Measurements from ENCODE around the gene TICRR. TPM values are rescaled to one million over a fixed set of nuclear protein-coding genes. Genes with fewer than 3 reads are reported as not detected.
A peak's percentile ranks its signal among the peaks of the same experiment; 100 is the strongest.
"Not testable (repeated sequence)": the region's sequence is repeated elsewhere in the genome, so short reads cannot be mapped to it uniquely, and the experiment has no call there.

Gene TICRR
- total RNA-seq, 4 donors from 2014 or later, result 0.76 to 1.5 (median 0.99) TPM

DNA sequence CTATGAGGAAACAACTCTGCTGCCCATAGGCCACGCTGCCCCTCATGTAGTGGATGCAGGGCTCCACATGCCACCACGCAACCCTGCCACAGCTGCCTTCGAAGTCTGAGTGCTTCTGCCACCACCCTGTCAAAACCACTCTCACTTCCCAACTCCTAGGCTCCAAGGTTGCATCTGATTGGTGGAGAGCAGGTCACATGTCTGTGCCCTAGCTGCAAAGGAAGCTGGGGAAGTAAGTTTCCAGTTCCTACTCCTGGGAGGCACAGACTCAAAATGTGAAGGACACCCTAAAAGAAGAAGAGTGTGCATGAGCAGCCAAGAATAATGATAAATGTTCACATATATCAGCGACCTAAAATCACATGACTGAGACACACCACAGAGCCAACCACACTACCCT lies 31.9 kb upstream of the TICRR start:
- TF ChIP-seq EP300 (IDR thresholded peaks at IDR 0.05) (no peak), POLR2AphosphoS5 (IDR thresholded peaks at IDR 0.05) (no peak), POLR2A (IDR thresholded peaks at IDR 0.05) (no peak)
- TF ChIP-seq, protein P1, sequence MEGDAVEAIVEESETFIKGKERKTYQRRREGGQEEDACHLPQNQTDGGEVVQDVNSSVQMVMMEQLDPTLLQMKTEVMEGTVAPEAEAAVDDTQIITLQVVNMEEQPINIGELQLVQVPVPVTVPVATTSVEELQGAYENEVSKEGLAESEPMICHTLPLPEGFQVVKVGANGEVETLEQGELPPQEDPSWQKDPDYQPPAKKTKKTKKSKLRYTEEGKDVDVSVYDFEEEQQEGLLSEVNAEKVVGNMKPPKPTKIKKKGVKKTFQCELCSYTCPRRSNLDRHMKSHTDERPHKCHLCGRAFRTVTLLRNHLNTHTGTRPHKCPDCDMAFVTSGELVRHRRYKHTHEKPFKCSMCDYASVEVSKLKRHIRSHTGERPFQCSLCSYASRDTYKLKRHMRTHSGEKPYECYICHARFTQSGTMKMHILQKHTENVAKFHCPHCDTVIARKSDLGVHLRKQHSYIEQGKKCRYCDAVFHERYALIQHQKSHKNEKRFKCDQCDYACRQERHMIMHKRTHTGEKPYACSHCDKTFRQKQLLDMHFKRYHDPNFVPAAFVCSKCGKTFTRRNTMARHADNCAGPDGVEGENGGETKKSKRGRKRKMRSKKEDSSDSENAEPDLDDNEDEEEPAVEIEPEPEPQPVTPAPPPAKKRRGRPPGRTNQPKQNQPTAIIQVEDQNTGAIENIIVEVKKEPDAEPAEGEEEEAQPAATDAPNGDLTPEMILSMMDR (IDR thresholded peaks at IDR 0.05), result no peak
- Histone ChIP-seq H3K36me3 (no peaks in the 10 kb centered on the region), H3K27ac (no peak overlapping the region), H3K4me1 (no peaks in the 10 kb centered on the region), H3K4me3 (no peak overlapping the region), H3K9me3 (no peaks in the 10 kb centered on the region), H3K27me3 (peaks cover 21% of the 10 kb centered on the region)
- peak in 1 of 2 donors; percentile 38 for DNase-seq (ENCODE audit: low spot score in 2 of 2)
- WGBS, result 82% methylated on average over 4 of the region's 4 CpGs

DNA sequence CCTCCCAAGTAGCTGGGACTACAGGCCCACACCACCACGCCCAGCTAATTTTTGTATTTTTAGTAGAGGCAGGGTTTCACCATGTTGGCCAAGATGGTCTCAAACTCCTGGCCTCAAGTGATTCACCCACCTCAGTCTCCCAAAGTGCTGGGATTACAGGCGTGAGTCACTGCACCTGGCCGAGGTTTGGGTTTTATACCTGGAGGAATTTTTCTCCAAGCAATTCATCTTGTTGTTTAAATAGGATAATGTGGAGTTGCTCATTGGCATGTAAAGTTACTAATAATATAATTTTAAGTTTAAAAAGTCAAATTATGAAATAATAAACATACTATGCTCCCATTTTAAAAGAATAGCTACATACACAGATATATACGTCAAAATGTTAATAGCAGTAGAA lies 26.1 kb upstream of the TICRR start:
- H3K36me3 ChIP-seq; DNase-seq (ENCODE audit: low spot score in 2 of 2); H3K4me1 ChIP-seq; H3K4me3 ChIP-seq; H3K27ac ChIP-seq; H3K9me3 ChIP-seq: not testable (repeated sequence)
- H3K27me3 ChIP-seq, result peaks cover 17% of the 10 kb centered on the region
- WGBS, result 78% methylated on average over 4 of the region's 4 CpGs

DNA sequence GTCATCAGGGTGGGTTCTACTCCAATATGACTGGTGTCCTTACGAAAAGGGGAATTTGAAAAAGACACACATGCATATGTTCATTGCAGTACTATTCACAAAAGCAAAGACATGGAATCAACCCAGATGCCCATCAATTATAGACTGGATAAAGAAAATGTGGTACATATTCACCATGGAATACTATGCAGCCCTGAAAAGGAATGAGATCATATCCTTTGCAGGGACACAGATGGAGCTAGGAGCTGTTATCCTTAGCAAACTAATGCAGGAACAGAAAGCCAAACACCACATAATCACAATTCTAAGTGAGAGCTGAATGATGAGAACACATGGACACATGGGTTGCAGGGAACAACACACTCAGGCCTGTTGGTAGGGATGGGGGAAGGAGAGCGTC lies 24.8 kb upstream of the TICRR start:
- H3K9me3 ChIP-seq, result no peaks in the 10 kb centered on the region
- no peaks in the 10 kb centered on the region for H3K4me1 ChIP-seq
- no peaks in the 10 kb centered on the region for H3K36me3 ChIP-seq
- 41% methylated on average over 2 of the region's 2 CpGs for WGBS
- H3K27ac ChIP-seq, result no peak overlapping the region
- H3K4me3 ChIP-seq, result no peak overlapping the region
- no peak for DNase-seq (ENCODE audit: low spot score in 2 of 2)
- TF ChIP-seq, protein P1 (IDR thresholded peaks at IDR 0.05), result no peak
- TF ChIP-seq POLR2AphosphoS5 (IDR thresholded peaks at IDR 0.05) (no peak), EP300 (IDR thresholded peaks at IDR 0.05) (no peak), POLR2A (IDR thresholded peaks at IDR 0.05) (no peak)
- H3K27me3 ChIP-seq, result peaks cover 17% of the 10 kb centered on the region

DNA sequence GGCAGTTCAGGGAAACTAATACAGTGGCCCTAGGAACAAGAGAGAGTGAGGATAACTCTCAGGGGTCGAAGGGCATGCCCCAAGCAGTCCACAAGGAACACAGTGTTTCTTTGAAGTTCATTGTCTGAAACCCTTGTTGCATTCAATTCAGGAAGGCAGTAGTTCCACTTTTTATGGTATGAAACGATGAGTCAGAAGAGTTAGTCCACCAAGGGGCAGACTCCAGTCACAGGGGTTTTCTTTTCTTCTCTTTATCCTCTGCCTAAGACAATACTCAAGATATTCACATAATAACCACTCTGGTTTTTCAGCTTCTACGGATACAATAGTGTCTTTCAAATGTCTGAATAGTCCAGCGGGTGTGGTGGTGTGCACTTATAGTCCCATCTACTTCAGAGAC lies 23.7 kb upstream of the TICRR start:
- Histone ChIP-seq H3K4me3 (no peak overlapping the region), H3K4me1 (no peaks in the 10 kb centered on the region)
- no peak for TF ChIP-seq EP300 (IDR thresholded peaks at IDR 0.05)
- TF ChIP-seq, protein P1 (IDR thresholded peaks at IDR 0.05), result no peak
- TF ChIP-seq POLR2AphosphoS5 (IDR thresholded peaks at IDR 0.05), result no peak
- no peak for TF ChIP-seq POLR2A (IDR thresholded peaks at IDR 0.05)

DNA sequence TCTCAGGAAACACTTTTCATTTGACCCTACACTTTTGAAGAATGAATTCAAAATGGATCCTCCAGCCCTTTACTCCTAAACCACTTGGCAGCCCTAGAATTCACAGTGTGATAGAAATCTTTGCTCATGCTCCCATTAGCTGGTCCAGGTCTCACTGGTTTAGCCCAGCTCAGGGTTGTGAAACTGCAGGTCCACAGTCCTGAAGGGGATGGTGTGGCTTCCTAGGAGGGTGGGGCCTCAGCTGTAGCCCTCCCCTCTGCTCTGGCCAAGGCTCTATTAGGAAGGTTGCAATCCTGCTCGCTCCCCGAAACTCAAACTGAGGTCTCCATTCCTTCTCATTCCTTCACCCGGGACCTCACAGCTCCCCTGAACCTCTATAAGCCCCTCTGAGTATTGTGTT lies 21.6 kb upstream of the TICRR start:
- H3K9me3 ChIP-seq, result no peaks in the 10 kb centered on the region
- DNase-seq (ENCODE audit: low spot score in 2 of 2), result no peak
- TF ChIP-seq POLR2AphosphoS5 (IDR thresholded peaks at IDR 0.05), result no peak
- TF ChIP-seq, protein P1 (IDR thresholded peaks at IDR 0.05), result no peak
- TF ChIP-seq EP300 (IDR thresholded peaks at IDR 0.05), result no peak
- peaks cover 3% of the 10 kb centered on the region for H3K27me3 ChIP-seq
- H3K4me1 ChIP-seq, result no peaks in the 10 kb centered on the region
- H3K36me3 ChIP-seq, result no peaks in the 10 kb centered on the region
- no peak overlapping the region for H3K4me3 ChIP-seq
- WGBS, result 92% methylated on average over 3 of the region's 3 CpGs
- H3K27ac ChIP-seq, result no peak overlapping the region

More for the DNA sequence above, 23.7 kb upstream of the TICRR start:
- Histone ChIP-seq H3K36me3 (no peaks in the 10 kb centered on the region), H3K27ac (no peak overlapping the region), H3K9me3 (no peaks in the 10 kb centered on the region), H3K27me3 (peaks cover 10% of the 10 kb centered on the region)
- WGBS, result 72% methylated on average over 4 of the region's 4 CpGs
- DNase-seq (ENCODE audit: low spot score in 2 of 2), result no peak

DNA sequence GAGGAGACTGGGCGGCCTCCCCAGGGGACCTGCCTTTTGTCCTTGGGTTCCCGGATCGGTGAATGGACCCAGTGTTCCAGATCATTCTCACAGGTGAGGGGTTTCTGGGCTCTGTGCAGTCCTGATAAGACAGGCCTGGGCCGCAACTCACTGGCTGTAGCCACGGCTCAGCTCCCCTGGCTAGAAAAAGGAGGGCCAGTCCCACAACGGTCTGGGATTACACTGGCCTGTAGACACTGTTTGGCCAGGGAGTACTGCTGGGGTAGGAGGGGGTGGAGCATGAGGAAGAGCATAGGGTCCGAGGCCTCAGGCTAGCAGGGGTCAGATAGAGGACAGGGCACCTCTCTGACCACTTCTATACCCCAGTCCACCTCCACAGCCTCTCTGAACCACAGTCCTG lies 21.0 kb upstream of the TICRR start:
- DNase-seq (ENCODE audit: low spot score in 2 of 2), result no peak
- no peak for TF ChIP-seq POLR2AphosphoS5 (IDR thresholded peaks at IDR 0.05)
- TF ChIP-seq, protein P1 (IDR thresholded peaks at IDR 0.05), result no peak
- TF ChIP-seq POLR2A (IDR thresholded peaks at IDR 0.05), result no peak
- TF ChIP-seq EP300 (IDR thresholded peaks at IDR 0.05), result no peak
- H3K27ac ChIP-seq, result no peak overlapping the region
- H3K4me3 ChIP-seq, result no peak overlapping the region
- H3K27me3 ChIP-seq, result peaks cover 5% of the 10 kb centered on the region
- H3K9me3 ChIP-seq, result no peaks in the 10 kb centered on the region
- H3K4me1 ChIP-seq, result no peaks in the 10 kb centered on the region
- H3K36me3 ChIP-seq, result no peaks in the 10 kb centered on the region
- WGBS, result 70% methylated on average over 7 of the region's 7 CpGs

Data from suprapubic skin (tissue), 4 donors.